Mesenchymal stem cell (in vitro differentiated cells and primary cell): Measurements from ENCODE around the gene LAMB3.

Source experiments
- DNase-seq: peaks from one replicate; pipeline ENCODE4 v3.0.0-alpha.2; 2013
- H2AFZ ChIP-seq: one replicate; pipeline ENCODE4 v1.6.1; 2013; ENCODE audit warnings: low read depth, mild to moderate bottlenecking, control low read depth, inconsistent platforms, low read length, moderate library complexity
- H2AK5ac ChIP-seq: 2 replicates; pipeline ENCODE4 v1.6.1; 2013; ENCODE audit warnings: low read length, moderate library complexity, mild to moderate bottlenecking, inconsistent platforms; ENCODE audit not compliant: severe bottlenecking
- H2BK120ac ChIP-seq: one replicate; pipeline ENCODE4 v1.6.1; 2013; ENCODE audit warnings: low read depth, mild to moderate bottlenecking, inconsistent platforms, low read length, moderate library complexity
- H2BK12ac ChIP-seq, 2 experiments: one replicate each; pipeline ENCODE4 v1.6.1; 2013; ENCODE audit warnings: inconsistent platforms in 2 of 2, low read length in 2 of 2, mild to moderate bottlenecking in 2 of 2, moderate library complexity in 2 of 2, control low read depth in 1 of 2
- H2BK15ac ChIP-seq: one replicate; pipeline ENCODE4 v1.6.1; 2013; ENCODE audit warnings: mild to moderate bottlenecking, low read depth, inconsistent platforms; ENCODE audit not compliant: poor library complexity, severe bottlenecking
- H2BK5ac ChIP-seq: 2 replicates; pipeline ENCODE4 v1.6.1; 2013; ENCODE audit warnings: low read depth, mild to moderate bottlenecking, low read length, control low read depth, inconsistent platforms; ENCODE audit not compliant: poor library complexity, severe bottlenecking
- H3K14ac ChIP-seq, 2 experiments: one replicate each; pipeline ENCODE4 v1.6.1; 2013; ENCODE audit warnings: inconsistent platforms in 2 of 2, low read length in 2 of 2, control low read depth in 1 of 2, mild to moderate bottlenecking in 1 of 2, moderate library complexity in 1 of 2
- H3K18ac ChIP-seq, 2 experiments: one replicate each; pipeline ENCODE4 v1.6.1; 2013; ENCODE audit warnings: inconsistent platforms in 2 of 2, low read length in 2 of 2, control low read depth in 1 of 2, low read depth in 1 of 2, mild to moderate bottlenecking in 1 of 2
- H3K23ac ChIP-seq, 2 experiments: one replicate each; pipeline ENCODE4 v1.6.1; 2013; ENCODE audit warnings: inconsistent platforms in 2 of 2, low read length in 2 of 2, mild to moderate bottlenecking in 2 of 2, moderate library complexity in 2 of 2, control low read depth in 1 of 2
- H3K27ac ChIP-seq: 2 replicates; pipeline ENCODE4 v1.5.1; 2013; ENCODE audit warnings: mild to moderate bottlenecking, moderate library complexity, low read length, control low read depth, inconsistent platforms; ENCODE audit not compliant: poor library complexity, severe bottlenecking
- H3K27me3 ChIP-seq, 2 experiments: 2 replicates each; pipeline versions ENCODE4 v1.6.1 to v1.7.0; 2013; ENCODE audit warnings: low read length in 2 of 2, mild to moderate bottlenecking in 2 of 2, moderate library complexity in 2 of 2, control low read depth in 1 of 2, inconsistent platforms in 1 of 2; ENCODE audit not compliant: control insufficient read depth in 1 of 2, insufficient read depth in 1 of 2
- H3K36me3 ChIP-seq, 2 experiments: 2 replicates each; pipeline versions ENCODE4 v1.6.1 to v1.7.0; 2013; ENCODE audit warnings: low read length in 2 of 2, control low read depth in 1 of 2, inconsistent platforms in 1 of 2, low read depth in 1 of 2, mild to moderate bottlenecking in 1 of 2; ENCODE audit not compliant: insufficient read depth in 2 of 2, control insufficient read depth in 1 of 2
- H3K4ac ChIP-seq, 2 experiments: one replicate each; pipeline ENCODE4 v1.6.1; 2013; ENCODE audit warnings: inconsistent platforms in 2 of 2, low read length in 2 of 2, mild to moderate bottlenecking in 2 of 2, moderate library complexity in 2 of 2, control low read depth in 1 of 2, low read depth in 1 of 2
- H3K4me1 ChIP-seq: 2 replicates; pipeline ENCODE4 v1.6.1; 2013; ENCODE audit warnings: low read depth, low read length, control low read depth; ENCODE audit not compliant: control insufficient read depth, insufficient read depth
- H3K4me2 ChIP-seq: 2 replicates; pipeline ENCODE4 v1.6.1; 2013; ENCODE audit warnings: low read length, mild to moderate bottlenecking, inconsistent platforms; ENCODE audit not compliant: poor library complexity, severe bottlenecking
- H3K4me3 ChIP-seq, 2 experiments: 2 replicates each; pipeline versions ENCODE4 v1.5.1 to v1.7.0; 2013; ENCODE audit warnings: low read length in 2 of 2, mild to moderate bottlenecking in 2 of 2, control low read depth in 1 of 2, low read depth in 1 of 2; ENCODE audit not compliant: insufficient read depth in 1 of 2
- H3K79me1 ChIP-seq: replicated peaks from 2 replicates; pipeline ENCODE4 v1.6.1; 2013; ENCODE audit warnings: mild to moderate bottlenecking, control low read depth, low read length, inconsistent platforms; ENCODE audit not compliant: poor library complexity, severe bottlenecking
- H3K9ac ChIP-seq: 2 replicates; pipeline ENCODE4 v1.7.0; 2013; ENCODE audit warnings: mild to moderate bottlenecking, low read length, moderate library complexity
- H3K9me3 ChIP-seq: 2 replicates; pipeline ENCODE4 v1.7.0; 2013; ENCODE audit warnings: mild to moderate bottlenecking, low read length; ENCODE audit not compliant: control insufficient read depth
- H4K8ac ChIP-seq: one replicate; pipeline ENCODE4 v1.6.1; 2013; ENCODE audit warnings: inconsistent platforms, mild to moderate bottlenecking, low read length, moderate library complexity
- H4K91ac ChIP-seq: one replicate; pipeline ENCODE4 v1.6.1; 2013; ENCODE audit warnings: mild to moderate bottlenecking, low read length, inconsistent platforms
- WGBS: methylation state at CpG from one replicate; pipeline ENCODE4 v1.1.7; 2013; ENCODE audit warnings: mixed read lengths; 5-methylcytosine and 5-hydroxymethylcytosine counted together

LAMB3 gene

GRCh38 chr1:209621741-209622655 is 30.2 kb downstream of the LAMB3 start:
- Histone ChIP-seq H2BK15ac (no peak overlapping the region), H3K36me3 (peaks cover 5 to 8% of the 10 kb centered on the region in 2 experiments), H3K27ac (no peak overlapping the region), H3K18ac (no peak overlapping the region), H4K91ac (no peak overlapping the region), H3K23ac (no peak overlapping the region), H3K14ac (no peak overlapping the region), H2BK5ac (no peak overlapping the region), H2AK5ac (no peak overlapping the region), H2AFZ (no peak overlapping the region), H2BK120ac (no peak overlapping the region), H3K4me2 (no peak overlapping the region), H3K9ac (no peak overlapping the region), H3K4me3 (no peak overlapping the region), H3K4me1 (peaks cover 22% of the 10 kb centered on the region), H3K4ac (no peak overlapping the region), H3K9me3 (no peaks in the 10 kb centered on the region), H2BK12ac (no peak overlapping the region), H4K8ac (peak overlapping the region; percentile 10), H3K79me1 (no peaks in the 10 kb centered on the region), H3K27me3 (no peaks in the 10 kb centered on the region)
- no peak for DNase-seq
- WGBS = 93% methylated on average over 11 of the region's 11 CpGs

GRCh38 chr1:209621286-209621685 is 30.9 kb downstream of the LAMB3 start:
- Histone ChIP-seq H3K9me3 (no peaks in the 10 kb centered on the region), H3K36me3 (peaks cover 8 to 11% of the 10 kb centered on the region in 2 experiments), H3K27me3 (no peaks in the 10 kb centered on the region), H3K9ac (no peak overlapping the region), H2BK5ac (no peak overlapping the region), H2BK120ac (no peak overlapping the region), H3K23ac (no peak overlapping the region), H3K4ac (no peak overlapping the region), H3K4me1 (peaks cover 17% of the 10 kb centered on the region), H3K14ac (no peak overlapping the region), H4K8ac (no peak overlapping the region), H3K27ac (no peak overlapping the region), H2AFZ (no peak overlapping the region), H3K4me3 (no peak overlapping the region), H4K91ac (no peak overlapping the region), H3K79me1 (no peaks in the 10 kb centered on the region), H2BK15ac (no peak overlapping the region), H2BK12ac (no peak overlapping the region), H3K18ac (no peak overlapping the region), H2AK5ac (no peak overlapping the region), H3K4me2 (no peak overlapping the region)
- 72% methylated on average over 4 of the region's 4 CpGs for WGBS
- DNase-seq = no peak

GRCh38 chr1:209620487-209620884 is 31.7 kb downstream of the LAMB3 start:
- H3K14ac ChIP-seq = no peak overlapping the region
- no peak overlapping the region for H3K4me3 ChIP-seq
- no peak overlapping the region for H3K27ac ChIP-seq
- H3K36me3 ChIP-seq = peaks cover 8 to 13% of the 10 kb centered on the region in 2 experiments
- no peak overlapping the region for H2BK12ac ChIP-seq
- WGBS = 92% methylated on average over 3 of the region's 3 CpGs
- no peak overlapping the region for H4K91ac ChIP-seq
- no peak overlapping the region for H3K9ac ChIP-seq
- no peaks in the 10 kb centered on the region for H3K79me1 ChIP-seq
- H4K8ac ChIP-seq = no peak overlapping the region
- H3K27me3 ChIP-seq = no peaks in the 10 kb centered on the region
- no peak overlapping the region for H2BK5ac ChIP-seq
- H2BK120ac ChIP-seq = no peak overlapping the region
- no peak overlapping the region for H3K23ac ChIP-seq
- peaks cover 12% of the 10 kb centered on the region for H3K4me1 ChIP-seq
- H3K9me3 ChIP-seq = no peaks in the 10 kb centered on the region
- H2AK5ac ChIP-seq = no peak overlapping the region
- no peak overlapping the region for H2AFZ ChIP-seq
- no peak for DNase-seq
- H3K4ac ChIP-seq = no peak overlapping the region
- no peak overlapping the region for H2BK15ac ChIP-seq
- no peak overlapping the region for H3K4me2 ChIP-seq
- no peak overlapping the region for H3K18ac ChIP-seq

- H2BK15ac ChIP-seq = no peak overlapping the region
- 88% methylated on average over 7 of the region's 7 CpGs for WGBS
- H3K23ac ChIP-seq = no peak overlapping the region
- H4K8ac ChIP-seq = no peak overlapping the region
- H3K36me3 ChIP-seq = peaks cover 12 to 16% of the 10 kb centered on the region in 2 experiments
- H3K9ac ChIP-seq = no peak overlapping the region
- no peak for DNase-seq
- H2BK120ac ChIP-seq = no peak overlapping the region
- no peak overlapping the region for H4K91ac ChIP-seq
- no peak overlapping the region for H3K18ac ChIP-seq
- no peak overlapping the region for H2AK5ac ChIP-seq
- H3K9me3 ChIP-seq = no peaks in the 10 kb centered on the region
- H3K4me1 ChIP-seq = peaks cover 6% of the 10 kb centered on the region
- no peaks in the 10 kb centered on the region for H3K79me1 ChIP-seq
- H3K27ac ChIP-seq = no peak overlapping the region
- no peak overlapping the region for H3K14ac ChIP-seq
- no peak overlapping the region for H3K4me3 ChIP-seq
- no peak overlapping the region for H2BK12ac ChIP-seq
- H3K27me3 ChIP-seq = no peaks in the 10 kb centered on the region
- no peak overlapping the region for H3K4me2 ChIP-seq
- no peak overlapping the region for H2AFZ ChIP-seq
- H2BK5ac ChIP-seq = no peak overlapping the region
- no peak overlapping the region for H3K4ac ChIP-seq
Measured at GRCh38 chr1:209619696-209620486, 32.3 kb downstream of the LAMB3 start.
